NB4 (cell line): ENCODE results near the gene PCBD1.
"Not testable (repeated sequence)": the region's sequence is repeated elsewhere in the genome, so short reads cannot be mapped to it uniquely, and the experiment has no call there.

Experiments
- DNase-seq: peaks from one replicate; pipeline ENCODE4 v3.0.0; 2010; ENCODE audit warnings: low read depth
- H3K4me3 ChIP-seq: one replicate; pipeline ENCODE4 v1.5.1; 2011; ENCODE audit warnings: mild to moderate bottlenecking, low read depth, low read length, moderate library complexity
- CTCF ChIP-seq: IDR thresholded peaks from one replicate; pipeline ENCODE4 v1.5.1; 2012; ENCODE audit warnings: low read depth, low read length
- MAX ChIP-seq: IDR thresholded peaks from 2 replicates; pipeline ENCODE4 v1.6.1; 2011; ENCODE audit warnings: low read depth, low read length
- MYC ChIP-seq: IDR thresholded peaks from 2 replicates; pipeline ENCODE4 v1.6.1; 2011; ENCODE audit warnings: low read depth, low read length
- POLR2A ChIP-seq: IDR thresholded peaks from 2 replicates; pipeline ENCODE4 v1.6.1; 2011; ENCODE audit warnings: mild to moderate bottlenecking; ENCODE audit not compliant: insufficient read length; ENCODE audit errors: extremely low read depth

PCBD1 gene

GRCh38 chr10:70920519-70920918 lies 32.2 kb upstream of the PCBD1 start:
- TF ChIP-seq MYC (no peak), MAX (no peak), POLR2A (no peak), CTCF (no peak)
- DNase-seq = no peak
- no peak overlapping the region for H3K4me3 ChIP-seq

- not testable (repeated sequence) for DNase-seq, H3K4me3 ChIP-seq
These were observed 31.5 kb upstream of the PCBD1 start for GRCh38 chr10:70919906-70920305.

- TF ChIP-seq MYC (no peak), CTCF (no peak), MAX (no peak), POLR2A (no peak)
- DNase-seq = no peak
- no peak overlapping the region for H3K4me3 ChIP-seq
These were observed 30.6 kb upstream of the PCBD1 start for GRCh38 chr10:70918851-70919530.

GRCh38 chr10:70917635-70918034 lies 29.3 kb upstream of the PCBD1 start:
- DNase-seq = no peak
- TF ChIP-seq CTCF = no peak
- no peak for TF ChIP-seq POLR2A
- no peak for TF ChIP-seq MAX
- no peak for TF ChIP-seq MYC
- H3K4me3 ChIP-seq = no peak overlapping the region

- TF ChIP-seq MYC (no peak), POLR2A (no peak), CTCF (no peak), MAX (no peak)
- no peak for DNase-seq
- H3K4me3 ChIP-seq = no peak overlapping the region
These were observed 28.9 kb upstream of the PCBD1 start for GRCh38 chr10:70917226-70917625.

- no peak for DNase-seq
- H3K4me3 ChIP-seq = no peak overlapping the region
- TF ChIP-seq POLR2A (no peak), MYC (no peak), CTCF (no peak), MAX (no peak)
These were observed 27.9 kb upstream of the PCBD1 start for GRCh38 chr10:70916241-70916640.
